ENCODE measurements around the gene KLHL12. TPM values are rescaled to one million over a fixed set of nuclear protein-coding genes. Genes with fewer than 3 reads are reported as not detected.
"Not testable (repeated sequence)": the region's sequence is repeated elsewhere in the genome, so short reads cannot be mapped to it uniquely, and the experiment has no call there.

KLHL12 gene
- total RNA-seq, 6 experiments from 2014 or later = 10.7 to 13.0 (median 12.3) TPM

DNA sequence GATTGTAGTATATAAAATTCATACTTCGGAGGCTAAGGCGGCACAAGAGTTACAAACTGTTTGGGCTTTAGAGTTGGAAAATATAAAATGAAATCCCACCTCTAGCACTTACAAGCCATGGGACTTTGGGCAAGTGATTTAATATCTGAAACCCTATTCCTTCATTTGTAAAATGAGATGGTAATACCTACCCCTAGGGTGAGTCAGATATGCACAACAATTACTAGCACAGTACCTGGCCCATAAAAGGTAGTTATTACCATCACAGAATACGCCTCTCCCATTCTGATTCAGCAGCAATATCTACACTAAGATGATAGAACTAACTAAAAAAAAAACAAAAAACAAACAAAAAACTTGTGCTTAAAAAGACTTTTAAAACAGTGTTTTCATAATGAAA lies 3.5 kb downstream of the KLHL12 start:
- no peak for TF ChIP-seq POLR2A (IDR thresholded peaks at IDR 0.05)
- TF ChIP-seq, protein P1, sequence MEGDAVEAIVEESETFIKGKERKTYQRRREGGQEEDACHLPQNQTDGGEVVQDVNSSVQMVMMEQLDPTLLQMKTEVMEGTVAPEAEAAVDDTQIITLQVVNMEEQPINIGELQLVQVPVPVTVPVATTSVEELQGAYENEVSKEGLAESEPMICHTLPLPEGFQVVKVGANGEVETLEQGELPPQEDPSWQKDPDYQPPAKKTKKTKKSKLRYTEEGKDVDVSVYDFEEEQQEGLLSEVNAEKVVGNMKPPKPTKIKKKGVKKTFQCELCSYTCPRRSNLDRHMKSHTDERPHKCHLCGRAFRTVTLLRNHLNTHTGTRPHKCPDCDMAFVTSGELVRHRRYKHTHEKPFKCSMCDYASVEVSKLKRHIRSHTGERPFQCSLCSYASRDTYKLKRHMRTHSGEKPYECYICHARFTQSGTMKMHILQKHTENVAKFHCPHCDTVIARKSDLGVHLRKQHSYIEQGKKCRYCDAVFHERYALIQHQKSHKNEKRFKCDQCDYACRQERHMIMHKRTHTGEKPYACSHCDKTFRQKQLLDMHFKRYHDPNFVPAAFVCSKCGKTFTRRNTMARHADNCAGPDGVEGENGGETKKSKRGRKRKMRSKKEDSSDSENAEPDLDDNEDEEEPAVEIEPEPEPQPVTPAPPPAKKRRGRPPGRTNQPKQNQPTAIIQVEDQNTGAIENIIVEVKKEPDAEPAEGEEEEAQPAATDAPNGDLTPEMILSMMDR (IDR thresholded peaks at IDR 0.05) = no peak
- Histone ChIP-seq H3K36me3 (peaks cover 0 to 21% (median 13%) of the 10 kb centered on the region in 4 donors), H3K27ac (no peak overlapping the region), H3K4me3 (no peak overlapping the region), H3K4me1 (peaks cover 0 to 7% (median 3%) of the 10 kb centered on the region in 4 donors), H3K9me3 (no peaks in the 10 kb centered on the region), H3K27me3 (no peaks in the 10 kb centered on the region)
- ATAC-seq = no peak
- intact Hi-C loops (cut with DNase I) = no loop called here
- DNase-seq = no peak
- 93% methylated on average over 3 of the region's 3 CpGs for WGBS (ENCODE audit: insufficient coverage, low coverage, low lambda C conversion rate, missing lambda C conversion rate)

DNA sequence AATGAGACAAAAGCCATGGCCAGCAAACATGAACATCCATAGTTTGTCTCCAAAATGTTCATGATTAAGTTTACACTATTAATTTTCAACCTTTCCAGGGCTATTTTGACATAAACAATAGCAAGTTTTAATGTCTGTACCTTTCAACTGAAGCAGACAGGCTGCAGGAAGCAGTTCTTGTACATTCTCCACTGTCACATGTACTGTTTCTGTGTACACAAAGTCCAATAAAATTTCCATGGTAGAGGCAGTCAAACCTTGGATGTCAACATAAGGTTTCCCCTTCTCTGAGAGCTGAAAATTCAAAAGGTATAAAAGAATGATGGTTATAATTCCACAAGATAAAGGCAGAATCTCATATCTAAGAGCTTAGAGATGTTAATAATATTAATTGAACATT lies 7.4 kb downstream of the KLHL12 start:
- H3K4me1 ChIP-seq = peaks cover 0 to 5% (median 0%) of the 10 kb centered on the region in 4 donors
- H3K9me3 ChIP-seq = no peaks in the 10 kb centered on the region
- H3K27ac ChIP-seq = no peak overlapping the region
- ATAC-seq = no peak
- H3K27me3 ChIP-seq = no peaks in the 10 kb centered on the region
- H3K36me3 ChIP-seq = peaks cover 0 to 57% (median 25%) of the 10 kb centered on the region in 4 donors
- no peak overlapping the region for H3K4me3 ChIP-seq
- intact Hi-C loops (cut with DNase I) = no loop called here
- TF ChIP-seq, protein P1 (IDR thresholded peaks at IDR 0.05) = no peak
- TF ChIP-seq POLR2A (IDR thresholded peaks at IDR 0.05) = no peak
- no peak for DNase-seq

DNA sequence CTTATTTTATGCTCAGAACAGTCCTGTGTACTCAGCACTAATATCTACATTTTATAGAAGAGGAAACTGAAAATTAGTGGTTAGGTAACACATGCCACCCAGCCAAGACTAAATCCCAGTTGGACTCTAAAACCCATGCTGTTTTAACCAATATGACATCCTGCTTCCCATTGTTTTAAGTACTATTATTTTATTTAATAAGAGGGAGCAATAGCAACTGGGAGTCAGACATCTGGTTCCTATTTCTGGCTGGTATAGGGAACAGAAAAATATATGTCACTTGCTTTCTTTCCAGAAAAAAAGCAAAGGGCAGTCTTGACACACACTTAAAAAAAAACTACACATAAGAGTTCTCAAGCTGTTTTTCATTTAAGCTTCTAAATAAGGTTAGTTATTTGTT lies 11.9 kb downstream of the KLHL12 start:
- Histone ChIP-seq H3K4me1 (no peaks in the 10 kb centered on the region), H3K36me3 (peaks cover 5 to 78% (median 24%) of the 10 kb centered on the region in 4 donors), H3K4me3 (no peak overlapping the region), H3K27me3 (no peaks in the 10 kb centered on the region), H3K27ac (no peak overlapping the region), H3K9me3 (no peaks in the 10 kb centered on the region)
- intact Hi-C loops (cut with DNase I) = no loop called here
- TF ChIP-seq, protein P1 (IDR thresholded peaks at IDR 0.05) = no peak
- TF ChIP-seq POLR2A (IDR thresholded peaks at IDR 0.05) = no peak
- DNase-seq (no peak), ATAC-seq (no peak)

DNA sequence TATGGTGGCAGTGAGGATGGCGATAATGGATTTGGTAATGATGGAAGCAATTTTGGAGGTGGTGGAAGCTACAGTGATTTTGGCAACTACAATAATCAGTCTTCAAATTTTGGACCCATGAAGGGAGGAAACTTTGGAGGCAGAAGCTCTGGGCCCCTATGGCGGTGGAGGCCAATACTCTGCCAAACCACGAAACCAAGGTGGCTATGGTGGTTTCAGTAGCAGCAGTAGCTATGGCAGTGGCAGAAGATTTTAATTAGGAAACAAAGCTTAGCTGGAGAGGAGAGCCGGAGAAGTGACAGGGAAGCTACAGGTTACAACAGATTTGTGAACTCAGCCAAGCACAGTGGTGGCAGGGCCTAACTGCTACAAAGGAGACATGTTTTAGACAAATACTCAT lies 14.6 kb downstream of the KLHL12 start:
- WGBS (ENCODE audit: insufficient coverage, low coverage, low lambda C conversion rate, missing lambda C conversion rate) = 80% methylated on average over 4 of the region's 4 CpGs
- intact Hi-C loops (cut with DNase I); H3K4me1 ChIP-seq; H3K4me3 ChIP-seq; H3K27me3 ChIP-seq; H3K9me3 ChIP-seq; H3K27ac ChIP-seq; DNase-seq; ATAC-seq: not testable (repeated sequence)
- peaks cover 5 to 80% (median 14%) of the 10 kb centered on the region in 4 donors for H3K36me3 ChIP-seq

DNA sequence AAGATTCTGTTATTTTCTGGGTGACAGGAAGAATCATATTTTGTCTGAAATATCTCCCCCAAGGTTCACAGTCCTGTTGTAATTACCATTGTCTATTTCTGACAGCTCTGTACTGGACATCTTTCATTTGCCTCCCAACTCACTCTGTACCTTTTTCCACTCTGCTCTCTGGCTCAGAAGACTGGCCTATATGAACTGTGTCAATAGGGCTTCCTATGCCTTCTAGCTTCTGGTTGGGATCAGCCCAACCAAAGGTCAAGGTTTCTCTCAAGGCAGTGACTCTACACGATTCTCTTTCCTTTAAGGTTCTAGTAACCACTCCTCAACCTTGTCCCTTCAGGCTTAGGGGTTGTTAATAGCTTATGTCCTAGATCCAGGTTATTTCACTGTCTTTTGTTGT lies 17.5 kb downstream of the KLHL12 start:
- WGBS (ENCODE audit: insufficient coverage, low coverage, low lambda C conversion rate, missing lambda C conversion rate) = 75% methylated on average over 1 of the region's 1 CpG
- Histone ChIP-seq H3K4me3 (no peak overlapping the region), H3K27me3 (no peaks in the 10 kb centered on the region), H3K36me3 (peaks cover 5 to 63% (median 13%) of the 10 kb centered on the region in 4 donors), H3K9me3 (no peaks in the 10 kb centered on the region), H3K27ac (no peak overlapping the region), H3K4me1 (peaks cover 0 to 4% (median 0%) of the 10 kb centered on the region in 4 donors)
- no peak for DNase-seq
- ATAC-seq = no peak
- TF ChIP-seq, protein P1 (IDR thresholded peaks at IDR 0.05) = no peak
- no peak for TF ChIP-seq POLR2A (IDR thresholded peaks at IDR 0.05)
- intact Hi-C loops (cut with DNase I) = no loop called here
